ENCODE data around the gene GAREM1.

Gene GAREM1

GRCh38 chr18:32213693-32214092, 257.0 kb downstream of the GAREM1 start:
- no peak for DNase-seq (ENCODE audit: low read depth)
- H3K4me3 ChIP-seq (ENCODE audit: low read depth, low read length) = no peak overlapping the region
- TF ChIP-seq, protein P1, sequence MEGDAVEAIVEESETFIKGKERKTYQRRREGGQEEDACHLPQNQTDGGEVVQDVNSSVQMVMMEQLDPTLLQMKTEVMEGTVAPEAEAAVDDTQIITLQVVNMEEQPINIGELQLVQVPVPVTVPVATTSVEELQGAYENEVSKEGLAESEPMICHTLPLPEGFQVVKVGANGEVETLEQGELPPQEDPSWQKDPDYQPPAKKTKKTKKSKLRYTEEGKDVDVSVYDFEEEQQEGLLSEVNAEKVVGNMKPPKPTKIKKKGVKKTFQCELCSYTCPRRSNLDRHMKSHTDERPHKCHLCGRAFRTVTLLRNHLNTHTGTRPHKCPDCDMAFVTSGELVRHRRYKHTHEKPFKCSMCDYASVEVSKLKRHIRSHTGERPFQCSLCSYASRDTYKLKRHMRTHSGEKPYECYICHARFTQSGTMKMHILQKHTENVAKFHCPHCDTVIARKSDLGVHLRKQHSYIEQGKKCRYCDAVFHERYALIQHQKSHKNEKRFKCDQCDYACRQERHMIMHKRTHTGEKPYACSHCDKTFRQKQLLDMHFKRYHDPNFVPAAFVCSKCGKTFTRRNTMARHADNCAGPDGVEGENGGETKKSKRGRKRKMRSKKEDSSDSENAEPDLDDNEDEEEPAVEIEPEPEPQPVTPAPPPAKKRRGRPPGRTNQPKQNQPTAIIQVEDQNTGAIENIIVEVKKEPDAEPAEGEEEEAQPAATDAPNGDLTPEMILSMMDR (IDR thresholded peaks at IDR 0.05; ENCODE audit: low read depth, low read length) = no peak
- no peak for TF ChIP-seq POLR2A (IDR thresholded peaks at IDR 0.05; ENCODE audit: extremely low read depth, insufficient read length)
- no peak for TF ChIP-seq MYC (IDR thresholded peaks at IDR 0.05; ENCODE audit: low read depth, low read length)

All from NB4 (cell line).